CD14-positive monocyte (primary cell): ENCODE data around the gene MRPS9. TPM values are rescaled to one million over a fixed set of nuclear protein-coding genes. Genes with fewer than 3 reads are reported as not detected.

Experiments used
- DNase-seq, 3 donors: peaks; one replicate each; pipeline ENCODE4 v3.0.0-alpha.2; 2011 to 2022
- H2AFZ ChIP-seq: 2 replicates; pipeline ENCODE4 v1.6.0; 2012; ENCODE audit warnings: mild to moderate bottlenecking, low read depth, low read length, inconsistent platforms; ENCODE audit not compliant: insufficient read depth, poor library complexity, severe bottlenecking
- H3K27ac ChIP-seq, 2 donors: 1 replicate in 1 of 2; 2 replicates in 1 of 2; pipeline ENCODE4 v1.5.1; 2012 to 2013; ENCODE audit warnings: low read length in 2 of 2, control low read depth in 1 of 2, inconsistent platforms in 1 of 2, low read depth in 1 of 2, mild to moderate bottlenecking in 1 of 2
- H3K27me3 ChIP-seq, 2 donors: one replicate each; pipeline versions ENCODE4 v1.6.0 to v1.6.1; 2011 to 2013; ENCODE audit warnings: low read length in 2 of 2; ENCODE audit not compliant: control insufficient read depth in 2 of 2, insufficient read depth in 2 of 2
- H3K36me3 ChIP-seq, 2 donors: replicated peaks in 1 of 2; 1 replicate in 1 of 2; 2 replicates in 1 of 2; pipeline versions ENCODE4 v1.5.1 to v1.6.1; 2012 to 2013; ENCODE audit warnings: low read length in 2 of 2, control low read depth in 1 of 2, inconsistent platforms in 1 of 2, mild to moderate bottlenecking in 1 of 2; ENCODE audit not compliant: insufficient read depth in 2 of 2, control insufficient read depth in 1 of 2
- H3K4me1 ChIP-seq, 2 donors: 1 replicate in 1 of 2; 2 replicates in 1 of 2; pipeline versions ENCODE4 v1.5.1 to v1.6.1; 2012 to 2013; ENCODE audit warnings: low read length in 2 of 2, control low read depth in 1 of 2, inconsistent platforms in 1 of 2, mild to moderate bottlenecking in 1 of 2, moderate library complexity in 1 of 2; ENCODE audit not compliant: insufficient read depth in 2 of 2, control insufficient read depth in 1 of 2
- H3K4me2 ChIP-seq: replicated peaks from 2 replicates; pipeline ENCODE3; 2012; ENCODE audit warnings: low read length, moderate library complexity, mild to moderate bottlenecking; ENCODE audit not compliant: poor library complexity, severe bottlenecking; ENCODE audit errors: extremely low read depth
- H3K4me3 ChIP-seq, 3 experiments: fragments of 200-600 bp in 1 of 3; sonication (generic) in 1 of 3; replicated peaks in 1 of 3; 1 replicate in 2 of 3; 2 replicates in 1 of 3; pipeline ENCODE4 v1.5.1; 2011 to 2013; ENCODE audit warnings: low read length in 3 of 3, mild to moderate bottlenecking in 3 of 3, control low read depth in 2 of 3, low read depth in 2 of 3, inconsistent platforms in 1 of 3, moderate library complexity in 1 of 3
- H3K79me2 ChIP-seq: 2 replicates; pipeline ENCODE4 v1.6.0; 2012; ENCODE audit warnings: mild to moderate bottlenecking, control low read depth, inconsistent platforms, low read length, moderate library complexity; ENCODE audit not compliant: insufficient read depth
- H3K9ac ChIP-seq: 2 replicates; pipeline ENCODE4 v1.6.0; 2017; ENCODE audit warnings: low read length, mild to moderate bottlenecking; ENCODE audit not compliant: insufficient read depth, poor library complexity, severe bottlenecking
- H3K9me3 ChIP-seq, 2 donors: replicated peaks in 1 of 2; 1 replicate in 1 of 2; 2 replicates in 1 of 2; pipeline versions ENCODE4 v1.5.1 to v1.6.1; 2012 to 2013; ENCODE audit warnings: low read length in 2 of 2, control low read depth in 1 of 2; ENCODE audit not compliant: control insufficient read depth in 1 of 2, insufficient read depth in 1 of 2
- H4K20me1 ChIP-seq: 2 replicates; pipeline ENCODE4 v1.6.0; 2012; ENCODE audit warnings: mild to moderate bottlenecking, low read length, control low read depth, moderate library complexity; ENCODE audit not compliant: insufficient read depth
- H3K27ac Mint-ChIP-seq, 7 donors: one replicate each; pipeline ENCODE4 v1.8.0; 2020; ENCODE audit warnings: mild to moderate bottlenecking in 7 of 7, mixed read lengths in 7 of 7, moderate library complexity in 6 of 7, inconsistent platforms in 2 of 7
- H3K27me3 Mint-ChIP-seq, 3 donors: one replicate each; pipeline ENCODE4 v1.8.0; 2021 to 2022; ENCODE audit warnings: low read depth in 3 of 3, mild to moderate bottlenecking in 3 of 3, mixed read lengths in 3 of 3, moderate library complexity in 3 of 3, inconsistent platforms in 1 of 3
- H3K36me3 Mint-ChIP-seq, 2 donors: one replicate each; pipeline ENCODE4 v1.8.0; 2020; ENCODE audit warnings: mixed read lengths in 2 of 2, inconsistent platforms in 1 of 2, mild to moderate bottlenecking in 1 of 2
- H3K4me1 Mint-ChIP-seq: one replicate; pipeline ENCODE4 v1.8.0; 2020; ENCODE audit warnings: mild to moderate bottlenecking, mixed read lengths
- H3K4me3 Mint-ChIP-seq, 2 donors: one replicate each; pipeline ENCODE4 v1.8.0; 2020; ENCODE audit warnings: mild to moderate bottlenecking in 2 of 2, mixed read lengths in 2 of 2, moderate library complexity in 1 of 2
- H3K9me3 Mint-ChIP-seq, 7 donors: one replicate each; pipeline ENCODE4 v1.8.0; 2020 to 2022; ENCODE audit warnings: mixed read lengths in 7 of 7, mild to moderate bottlenecking in 6 of 7, moderate library complexity in 6 of 7, inconsistent platforms in 2 of 7
- WGBS: methylation state at CpG from one replicate; pipeline ENCODE4 v1.1.5; 2013; ENCODE audit warnings: missing lambda C conversion rate; ENCODE audit not compliant: insufficient coverage; 5-methylcytosine and 5-hydroxymethylcytosine counted together
- intact Hi-C, 2 donors: fragments of 100-400 bp; cut with micrococcal nuclease; formaldehyde crosslinking; loops; one replicate each; pipeline versions ENCODE4 v1.15.0 to v1.15.1; 2023
- polyA plus RNA-seq, 3 donors: library from polyadenylated mRNA; depleted of rRNA in 1 of 3; unstranded in 2 of 3; stranded (reverse) in 1 of 3; fragments of 300-500 nt in 2 of 3; fragments of >200 nt in 1 of 3; fragmentation: Illumina TruSeq in 2 of 3; gene quantifications; 1 replicate in 2 of 3; 2 replicates in 1 of 3; pipeline ENCODE4 v1.2.3, GENCODE V29; 2012 to 2021
- TF ChIP-seq, protein P1 (sequence below): fragments of 200-600 bp; IDR thresholded peaks from one replicate; pipeline ENCODE4 v1.8.0; 2022; ENCODE audit warnings: antibody characterized with exemption, mild to moderate bottlenecking

MRPS9 gene
- polyA plus RNA-seq, 3 donors = 9.9 to 12.5 (median 11.6) TPM

DNA sequence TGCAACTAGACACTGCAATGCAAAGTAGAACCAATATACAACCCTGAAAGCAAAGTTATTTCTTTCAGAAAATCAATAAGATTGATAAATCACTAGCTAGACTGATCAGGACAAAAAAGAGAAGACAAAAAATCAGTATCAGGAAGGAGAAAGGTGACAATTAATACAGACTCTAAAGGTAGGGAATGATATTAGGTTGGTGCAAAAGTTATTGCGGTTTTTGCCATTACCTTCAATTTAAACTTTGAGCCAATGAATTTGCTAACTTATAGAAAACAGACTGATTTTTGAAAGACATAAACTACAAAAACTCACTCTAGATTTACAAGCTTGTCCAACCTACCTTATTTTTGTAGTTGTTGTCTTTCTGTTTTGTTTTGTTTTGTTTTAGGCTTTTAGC lies 30.5 kb upstream of the MRPS9 start:
- intact Hi-C loops = no loop called here
- no peaks in the 10 kb centered on the region for H3K27me3 ChIP-seq
- H3K9ac ChIP-seq = no peak overlapping the region
- H3K9me3 ChIP-seq = peaks cover 8 to 10% of the 10 kb centered on the region in 2 donors
- DNase-seq = no peak
- H3K27ac Mint-ChIP-seq = no peak overlapping the region
- H3K4me3 Mint-ChIP-seq = no peak overlapping the region
- H3K4me3 ChIP-seq = no peak overlapping the region
- peaks cover 6 to 21% (median 13%) of the 10 kb centered on the region in 7 donors for H3K9me3 Mint-ChIP-seq
- TF ChIP-seq, protein P1, sequence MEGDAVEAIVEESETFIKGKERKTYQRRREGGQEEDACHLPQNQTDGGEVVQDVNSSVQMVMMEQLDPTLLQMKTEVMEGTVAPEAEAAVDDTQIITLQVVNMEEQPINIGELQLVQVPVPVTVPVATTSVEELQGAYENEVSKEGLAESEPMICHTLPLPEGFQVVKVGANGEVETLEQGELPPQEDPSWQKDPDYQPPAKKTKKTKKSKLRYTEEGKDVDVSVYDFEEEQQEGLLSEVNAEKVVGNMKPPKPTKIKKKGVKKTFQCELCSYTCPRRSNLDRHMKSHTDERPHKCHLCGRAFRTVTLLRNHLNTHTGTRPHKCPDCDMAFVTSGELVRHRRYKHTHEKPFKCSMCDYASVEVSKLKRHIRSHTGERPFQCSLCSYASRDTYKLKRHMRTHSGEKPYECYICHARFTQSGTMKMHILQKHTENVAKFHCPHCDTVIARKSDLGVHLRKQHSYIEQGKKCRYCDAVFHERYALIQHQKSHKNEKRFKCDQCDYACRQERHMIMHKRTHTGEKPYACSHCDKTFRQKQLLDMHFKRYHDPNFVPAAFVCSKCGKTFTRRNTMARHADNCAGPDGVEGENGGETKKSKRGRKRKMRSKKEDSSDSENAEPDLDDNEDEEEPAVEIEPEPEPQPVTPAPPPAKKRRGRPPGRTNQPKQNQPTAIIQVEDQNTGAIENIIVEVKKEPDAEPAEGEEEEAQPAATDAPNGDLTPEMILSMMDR = no peak
- no CpG with 5 or more reads among the region's 1 CpG for WGBS
- H3K4me1 Mint-ChIP-seq = no peaks in the 10 kb centered on the region
- no peaks in the 10 kb centered on the region for H3K36me3 ChIP-seq
- H3K27me3 Mint-ChIP-seq = peaks cover 0 to 3% (median 3%) of the 10 kb centered on the region in 3 donors
- H3K79me2 ChIP-seq = no peaks in the 10 kb centered on the region
- no peak overlapping the region for H2AFZ ChIP-seq
- no peaks in the 10 kb centered on the region for H3K36me3 Mint-ChIP-seq
- H3K4me1 ChIP-seq = no peaks in the 10 kb centered on the region
- H4K20me1 ChIP-seq = no peaks in the 10 kb centered on the region
- H3K4me2 ChIP-seq = no peak overlapping the region
- no peak overlapping the region for H3K27ac ChIP-seq

DNA sequence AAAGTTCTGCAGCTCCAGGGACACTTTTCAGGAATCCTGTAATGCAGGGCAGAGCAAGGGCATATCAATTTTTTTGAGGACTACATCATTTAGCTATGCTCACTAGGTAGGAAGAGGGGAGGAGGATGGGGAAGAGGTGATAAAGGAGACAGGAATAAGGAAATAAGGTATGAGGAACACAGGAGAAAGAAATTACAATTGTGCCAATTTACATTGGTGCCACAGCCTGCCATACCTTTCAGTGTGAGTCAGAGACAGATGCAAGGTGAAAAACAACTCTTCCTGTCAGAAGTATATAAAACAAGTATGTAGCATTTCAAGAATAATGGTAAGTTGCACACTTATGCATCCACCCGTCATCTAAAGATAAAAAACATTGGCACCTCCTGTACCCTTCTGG lies 5.4 kb upstream of the MRPS9 start:
- H3K27me3 ChIP-seq = no peaks in the 10 kb centered on the region
- no peak for DNase-seq
- peaks cover 2 to 12% (median 4%) of the 10 kb centered on the region in 3 donors for H3K27me3 Mint-ChIP-seq
- no peak overlapping the region for H3K4me3 Mint-ChIP-seq
- H3K4me3 ChIP-seq = no peak overlapping the region
- no peaks in the 10 kb centered on the region for H3K9me3 ChIP-seq
- no CpG with 5 or more reads among the region's 1 CpG for WGBS
- H3K4me1 Mint-ChIP-seq = peaks cover 5% of the 10 kb centered on the region
- H3K36me3 ChIP-seq = no peaks in the 10 kb centered on the region
- no peak overlapping the region for H3K27ac ChIP-seq
- intact Hi-C loops = no loop called here
- TF ChIP-seq, protein P1 = no peak
- H4K20me1 ChIP-seq = no peaks in the 10 kb centered on the region
- peaks cover 0 to 5% (median 0%) of the 10 kb centered on the region in 7 donors for H3K9me3 Mint-ChIP-seq
- H2AFZ ChIP-seq = no peak overlapping the region
- peaks cover 4 to 6% of the 10 kb centered on the region in 2 donors for H3K4me1 ChIP-seq
- H3K4me2 ChIP-seq = no peak overlapping the region
- no peak overlapping the region for H3K9ac ChIP-seq
- H3K36me3 Mint-ChIP-seq = no peaks in the 10 kb centered on the region
- H3K79me2 ChIP-seq = no peaks in the 10 kb centered on the region
- no peak overlapping the region for H3K27ac Mint-ChIP-seq
